Fibroblast of mammary gland (primary cell): ENCODE results near the gene KANK4.

Experiments
- DNase-seq: peaks from one replicate; pipeline ENCODE4 v3.0.0-alpha.2; 2010; ENCODE audit warnings: low read depth
- H3K4me3 ChIP-seq: 2 replicates; pipeline ENCODE4 v1.5.1; 2011; ENCODE audit warnings: low read depth, mild to moderate bottlenecking, low read length, moderate library complexity; ENCODE audit not compliant: control insufficient read depth
- CTCF ChIP-seq: conservative IDR thresholded peaks from 2 replicates; pipeline ENCODE4 v1.5.1; 2011; ENCODE audit warnings: low read depth, low read length, inconsistent platforms; ENCODE audit not compliant: control insufficient read depth, insufficient read depth

The KANK4 gene

GRCh38 chr1:62361431-62361830, 42.2 kb upstream of the KANK4 start:
- TF ChIP-seq CTCF, result no peak
- DNase-seq, result no peak
- H3K4me3 ChIP-seq, result no peak overlapping the region

DNA sequence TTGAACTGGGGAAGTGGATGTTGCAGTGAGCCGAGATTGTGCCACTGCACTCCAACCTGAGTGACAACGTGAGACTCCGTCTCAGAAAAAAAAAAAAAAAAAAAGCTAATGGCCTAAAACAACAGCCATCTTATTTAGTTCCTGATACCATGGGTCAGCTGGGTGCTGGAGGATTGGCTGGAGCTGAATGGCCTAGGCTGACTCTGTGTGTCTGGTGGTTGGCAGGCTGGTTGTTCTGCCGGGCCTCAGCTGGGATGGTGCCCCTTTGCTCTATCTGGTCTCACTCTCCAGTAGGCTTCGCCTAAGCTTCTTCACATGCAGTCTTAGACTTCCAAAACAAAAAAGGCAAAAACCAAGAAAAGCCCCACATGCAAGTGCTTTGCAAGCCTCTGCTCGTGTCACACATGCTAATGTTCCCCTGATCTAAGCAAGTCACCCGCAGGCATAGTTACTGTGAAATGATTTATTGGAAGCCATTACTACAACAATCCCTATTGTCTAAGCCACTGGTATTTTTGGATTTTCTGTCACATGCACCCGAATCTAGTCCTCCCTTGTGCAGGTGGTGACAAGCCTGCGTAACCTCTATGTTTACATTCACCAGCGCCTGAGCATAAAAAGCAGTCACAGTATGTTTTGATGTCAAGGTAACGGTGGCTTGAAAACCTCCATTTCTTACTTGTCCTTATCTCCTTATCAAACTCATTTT, 39.6 kb upstream of the KANK4 start:
- no peak for TF ChIP-seq CTCF
- H3K4me3 ChIP-seq, result no peak overlapping the region
- DNase-seq, result no peak

DNA sequence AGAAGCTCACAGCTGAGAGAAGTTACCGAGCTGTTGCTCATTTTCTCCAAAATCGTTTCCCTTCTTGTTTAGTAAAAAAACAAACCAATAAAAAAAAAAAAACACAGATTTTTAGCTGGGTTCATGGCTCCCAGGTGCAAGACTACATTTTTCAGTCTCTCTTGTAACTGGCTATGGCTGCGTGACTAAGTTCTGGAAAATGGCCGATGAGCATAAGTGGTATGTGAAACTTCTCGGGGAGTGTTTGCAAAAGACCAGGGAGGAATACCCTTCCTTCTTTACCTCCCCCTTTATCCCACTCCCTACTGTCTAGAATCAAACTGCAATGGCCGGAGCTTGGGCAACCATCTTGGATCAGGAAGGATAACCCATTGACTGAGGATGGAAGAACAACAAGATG, 38.7 kb upstream of the KANK4 start:
- no peak overlapping the region for H3K4me3 ChIP-seq
- no peak for TF ChIP-seq CTCF
- DNase-seq, result no peak

GRCh38 chr1:62356257-62356835, 37.1 kb upstream of the KANK4 start:
- no peak for TF ChIP-seq CTCF
- no peak overlapping the region for H3K4me3 ChIP-seq
- DNase-seq, result peak; percentile 87

DNA sequence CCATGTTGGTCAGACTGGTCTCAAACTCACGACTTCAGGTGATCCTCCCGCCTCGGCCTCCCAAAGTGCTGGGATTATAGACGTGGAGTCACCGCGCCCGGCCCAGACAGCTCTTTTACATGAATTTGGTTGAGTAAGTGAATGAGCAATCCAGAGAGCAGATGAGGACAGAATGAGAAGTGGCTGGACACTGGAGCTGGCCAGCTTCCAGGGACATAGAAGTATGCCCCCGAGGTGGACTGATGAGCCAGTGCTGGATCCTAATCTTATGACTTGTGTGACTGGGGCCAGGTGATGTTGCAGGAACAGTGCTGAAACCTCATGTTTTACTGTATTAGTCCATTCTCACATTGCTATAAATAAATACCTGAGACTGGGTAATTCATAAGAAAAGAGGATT, 35.9 kb upstream of the KANK4 start:
- peak; percentile 53 for DNase-seq

DNA sequence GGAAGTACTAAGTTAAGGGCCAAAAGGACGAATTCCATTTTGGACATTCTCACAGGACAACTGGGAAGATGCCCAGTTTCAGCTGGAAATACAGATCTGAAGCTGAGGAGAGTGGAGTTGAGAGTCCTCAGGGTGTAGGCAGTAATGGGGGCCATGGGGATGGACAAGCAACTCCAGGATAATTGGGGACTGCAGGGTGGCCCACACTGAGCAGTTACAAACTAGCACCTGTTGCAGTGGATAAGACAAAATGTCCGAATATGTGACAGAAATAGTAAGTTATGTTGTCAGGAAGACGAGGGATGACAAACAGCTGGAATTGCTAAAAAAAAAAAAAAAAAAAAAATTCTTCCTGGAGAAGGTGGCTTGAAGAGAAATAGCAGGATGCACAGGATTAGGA, 34.6 kb upstream of the KANK4 start:
- TF ChIP-seq CTCF, result no peak
- no peak overlapping the region for H3K4me3 ChIP-seq
- DNase-seq, result no peak

More for the DNA sequence above, 35.9 kb upstream of the KANK4 start:
- TF ChIP-seq CTCF, result no peak
- no peak overlapping the region for H3K4me3 ChIP-seq
